Thyroid gland (tissue), 4 donors: Measurements from ENCODE around the gene ANO9.

ENCODE experiments used
- POLR2A ChIP-seq, 2 donors: fragments of 450-650 bp; IDR thresholded peaks; one replicate each; pipeline ENCODE4 v1.6.1; 2017; ENCODE audit warnings: antibody characterized with exemption in 2 of 2, mild to moderate bottlenecking in 2 of 2, moderate library complexity in 1 of 2
- TF ChIP-seq, protein P1 (sequence below), 6 experiments: fragments of 200-600 bp in 3 of 6; fragments of 450-650 bp in 3 of 6; sonication (generic) in 3 of 6; IDR thresholded peaks; one replicate each; pipeline ENCODE4 v1.5.1; 2016 to 2019; ENCODE audit warnings: antibody characterized with exemption in 6 of 6, mild to moderate bottlenecking in 2 of 6, inconsistent platforms in 1 of 6, moderate library complexity in 1 of 6

DNA sequence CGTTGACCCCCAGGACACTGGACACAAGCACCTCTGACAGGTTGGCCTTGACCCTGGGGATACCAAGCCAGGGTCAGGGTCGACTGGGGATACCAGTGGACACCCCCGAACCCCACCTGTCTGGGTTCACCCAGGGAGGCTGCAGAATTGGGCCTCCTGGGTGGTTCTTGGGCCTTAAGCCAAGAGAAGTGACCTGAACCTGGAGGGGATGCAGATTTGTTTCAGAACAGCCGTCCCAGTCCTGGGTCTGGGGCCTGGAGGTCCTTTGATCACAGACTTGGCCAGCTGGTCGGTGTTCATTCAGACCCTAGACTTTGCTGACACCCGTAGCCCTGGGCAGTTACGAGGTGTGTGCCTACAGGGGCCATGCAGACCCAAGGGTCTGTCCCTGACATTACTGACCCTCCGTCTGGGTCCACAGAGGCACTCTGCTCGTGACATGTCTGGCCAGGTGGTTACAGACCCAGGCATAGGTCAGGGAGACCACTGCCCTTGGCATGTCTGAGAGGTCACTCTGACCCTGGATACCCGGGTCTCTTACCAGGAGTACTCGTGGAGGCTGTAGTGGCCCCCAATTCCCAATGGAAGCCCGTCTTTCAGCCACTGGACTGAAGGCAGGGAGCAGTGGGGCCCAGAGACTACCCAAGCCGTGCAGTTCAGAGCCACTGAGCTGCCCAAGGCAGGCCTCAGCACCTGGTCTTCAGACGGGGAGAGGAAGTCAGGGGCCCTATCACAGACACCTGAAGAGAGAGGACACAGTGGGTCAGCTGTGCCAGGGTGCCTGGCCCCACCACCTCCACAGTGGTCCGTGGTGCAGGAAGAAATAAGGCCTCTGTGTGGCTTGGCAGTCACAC lies 33.4 kb downstream of the ANO9 start:
- TF ChIP-seq, protein P1, sequence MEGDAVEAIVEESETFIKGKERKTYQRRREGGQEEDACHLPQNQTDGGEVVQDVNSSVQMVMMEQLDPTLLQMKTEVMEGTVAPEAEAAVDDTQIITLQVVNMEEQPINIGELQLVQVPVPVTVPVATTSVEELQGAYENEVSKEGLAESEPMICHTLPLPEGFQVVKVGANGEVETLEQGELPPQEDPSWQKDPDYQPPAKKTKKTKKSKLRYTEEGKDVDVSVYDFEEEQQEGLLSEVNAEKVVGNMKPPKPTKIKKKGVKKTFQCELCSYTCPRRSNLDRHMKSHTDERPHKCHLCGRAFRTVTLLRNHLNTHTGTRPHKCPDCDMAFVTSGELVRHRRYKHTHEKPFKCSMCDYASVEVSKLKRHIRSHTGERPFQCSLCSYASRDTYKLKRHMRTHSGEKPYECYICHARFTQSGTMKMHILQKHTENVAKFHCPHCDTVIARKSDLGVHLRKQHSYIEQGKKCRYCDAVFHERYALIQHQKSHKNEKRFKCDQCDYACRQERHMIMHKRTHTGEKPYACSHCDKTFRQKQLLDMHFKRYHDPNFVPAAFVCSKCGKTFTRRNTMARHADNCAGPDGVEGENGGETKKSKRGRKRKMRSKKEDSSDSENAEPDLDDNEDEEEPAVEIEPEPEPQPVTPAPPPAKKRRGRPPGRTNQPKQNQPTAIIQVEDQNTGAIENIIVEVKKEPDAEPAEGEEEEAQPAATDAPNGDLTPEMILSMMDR (IDR thresholded peaks at IDR 0.05), result no peak
- no peak for TF ChIP-seq POLR2A (IDR thresholded peaks at IDR 0.05)
